Measurements from ENCODE around the gene UGT1A10. TPM values are rescaled to one million over a fixed set of nuclear protein-coding genes. Genes with fewer than 3 reads are reported as not detected.
"Not testable (repeated sequence)": the region's sequence is repeated elsewhere in the genome, so short reads cannot be mapped to it uniquely, and the experiment has no call there.

UGT1A10 gene
- total and polyA plus RNA-seq, 2 donors (not counting 1 experiment from before 2014, with no cell fraction given), result not detected

DNA sequence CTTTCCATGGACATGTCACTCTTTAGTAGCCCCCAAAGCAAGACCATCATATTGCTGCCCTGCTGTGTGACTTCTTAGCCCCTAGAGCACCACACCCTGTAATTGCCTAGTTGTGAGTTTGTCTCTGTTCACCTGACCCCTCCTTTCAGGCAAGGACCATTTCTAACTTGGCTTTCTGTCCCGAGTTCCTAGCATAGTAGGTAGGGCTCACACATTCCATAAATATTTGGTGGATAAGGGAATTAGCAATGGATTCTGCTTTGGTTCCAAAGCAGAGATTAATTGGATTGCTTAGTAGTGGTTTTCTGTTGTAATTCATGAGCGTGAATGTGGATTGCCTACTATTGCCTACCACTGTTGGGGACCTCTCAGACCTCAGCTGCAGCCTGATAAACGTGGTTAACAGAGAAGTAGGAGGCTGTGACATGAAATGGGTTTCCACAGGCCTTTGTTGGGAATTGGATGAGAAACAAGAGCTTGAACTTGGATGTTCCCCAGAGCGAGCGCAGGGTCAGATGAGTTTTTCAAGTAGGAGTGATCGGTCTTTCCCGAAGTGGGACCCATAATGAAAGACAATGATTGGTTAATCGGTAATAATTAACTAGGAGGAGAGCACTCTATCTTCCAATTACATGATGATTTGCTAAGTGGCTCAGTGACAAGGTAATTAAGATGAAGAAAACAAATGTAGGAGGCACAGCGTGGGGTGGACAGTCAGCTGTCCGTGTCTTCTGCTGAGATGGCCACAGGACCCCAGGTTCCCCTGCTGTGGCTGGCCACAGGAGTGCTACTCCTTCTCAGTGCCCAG, 110.4 kb downstream of the UGT1A10 start:
- POLR2A ChIA-PET, result no interaction called here
- Histone ChIP-seq H3K4me1 (ENCODE audit: control insufficient read depth in 2 of 2, insufficient read depth in 2 of 2, low read length in 2 of 2) (no peaks in the 10 kb centered on the region), H3K4me3 (ENCODE audit: control extremely low read depth in 1 of 5, extremely low read depth in 1 of 5, insufficient read depth in 1 of 5, low read depth in 2 of 5, low read length in 4 of 5) (no peak overlapping the region), H3K36me3 (replicated peaks in 1 of 2; ENCODE audit: control extremely low read depth in 1 of 2, control insufficient read depth in 1 of 2, extremely low read depth in 1 of 2, insufficient read depth in 2 of 2, low read length in 1 of 2) (no peaks in the 10 kb centered on the region), H3K9ac (ENCODE audit: low read length) (no peak overlapping the region), H3K27ac (ENCODE audit: low read length in 2 of 2) (no peak overlapping the region), H3K79me2 (ENCODE audit: control insufficient read depth, insufficient read depth, low read length) (no peaks in the 10 kb centered on the region), H3K4me2 (replicated peaks; ENCODE audit: low read depth, low read length, poor library complexity, severe bottlenecking) (no peak overlapping the region), H2AFZ (ENCODE audit: insufficient read depth, low read depth, low read length, poor library complexity, severe bottlenecking) (no peak overlapping the region), H3K27me3 (replicated peaks in 1 of 4; ENCODE audit: control extremely low read depth in 1 of 4, control insufficient read depth in 3 of 4, insufficient read depth in 4 of 4, low read length in 3 of 4) (peaks cover 0 to 3% (median 0%) of the 10 kb centered on the region in 4 experiments), H3K9me3 (ENCODE audit: control extremely low read depth in 1 of 3, control insufficient read depth in 2 of 3, insufficient read depth in 1 of 3, low read length in 2 of 3) (peaks cover 1 to 14% (median 8%) of the 10 kb centered on the region in 3 donors), H4K20me1 (ENCODE audit: control insufficient read depth, insufficient read depth, low read length, poor library complexity, severe bottlenecking) (no peaks in the 10 kb centered on the region)
- CTCF ChIA-PET, result no interaction called here
- no peak for TF ChIP-seq EZH2 (IDR thresholded peaks at IDR 0.05; ENCODE audit: borderline replicate concordance, insufficient read depth, low read depth, low read length, poor library complexity, severe bottlenecking)
- TF ChIP-seq, protein P1, sequence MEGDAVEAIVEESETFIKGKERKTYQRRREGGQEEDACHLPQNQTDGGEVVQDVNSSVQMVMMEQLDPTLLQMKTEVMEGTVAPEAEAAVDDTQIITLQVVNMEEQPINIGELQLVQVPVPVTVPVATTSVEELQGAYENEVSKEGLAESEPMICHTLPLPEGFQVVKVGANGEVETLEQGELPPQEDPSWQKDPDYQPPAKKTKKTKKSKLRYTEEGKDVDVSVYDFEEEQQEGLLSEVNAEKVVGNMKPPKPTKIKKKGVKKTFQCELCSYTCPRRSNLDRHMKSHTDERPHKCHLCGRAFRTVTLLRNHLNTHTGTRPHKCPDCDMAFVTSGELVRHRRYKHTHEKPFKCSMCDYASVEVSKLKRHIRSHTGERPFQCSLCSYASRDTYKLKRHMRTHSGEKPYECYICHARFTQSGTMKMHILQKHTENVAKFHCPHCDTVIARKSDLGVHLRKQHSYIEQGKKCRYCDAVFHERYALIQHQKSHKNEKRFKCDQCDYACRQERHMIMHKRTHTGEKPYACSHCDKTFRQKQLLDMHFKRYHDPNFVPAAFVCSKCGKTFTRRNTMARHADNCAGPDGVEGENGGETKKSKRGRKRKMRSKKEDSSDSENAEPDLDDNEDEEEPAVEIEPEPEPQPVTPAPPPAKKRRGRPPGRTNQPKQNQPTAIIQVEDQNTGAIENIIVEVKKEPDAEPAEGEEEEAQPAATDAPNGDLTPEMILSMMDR (IDR thresholded peaks at IDR 0.05), result no peak
- H3K27ac Mint-ChIP-seq, result no peak overlapping the region
- H3K4me1 Mint-ChIP-seq, result no peaks in the 10 kb centered on the region
- 87% methylated on average over 7 of the region's 10 CpGs for WGBS (ENCODE audit: insufficient coverage)
- no peak for ATAC-seq (ENCODE audit: low read depth)
- H3K27me3 Mint-ChIP-seq, result peaks cover 40% of the 10 kb centered on the region
- intact Hi-C loops (cut with micrococcal nuclease), result no loop called here
- no peak overlapping the region for H3K4me3 Mint-ChIP-seq
- H3K9me3 Mint-ChIP-seq (ENCODE audit: insufficient read depth), result peaks cover 4% of the 10 kb centered on the region
- DNase-seq, result no peak

DNA sequence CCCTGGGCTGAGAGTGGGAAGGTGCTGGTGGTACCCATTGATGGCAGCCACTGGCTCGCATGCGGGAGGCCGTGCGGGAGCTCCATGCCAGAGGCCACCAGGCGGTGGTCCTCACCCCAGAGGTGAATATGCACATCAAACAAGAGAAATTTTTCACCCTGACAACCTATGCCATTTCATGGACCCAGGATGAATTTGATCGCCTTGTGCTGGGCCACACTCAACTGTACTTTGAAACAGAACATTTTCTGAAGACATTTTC, 111.0 kb downstream of the UGT1A10 start:
- DNase-seq, result no peak
- peaks cover 4% of the 10 kb centered on the region for H3K9me3 Mint-ChIP-seq (ENCODE audit: insufficient read depth)
- Histone ChIP-seq H3K27me3 (replicated peaks in 1 of 4; ENCODE audit: control extremely low read depth in 1 of 4, control insufficient read depth in 3 of 4, insufficient read depth in 4 of 4, low read length in 3 of 4) (peaks cover 0 to 3% (median 0%) of the 10 kb centered on the region in 4 experiments), H3K9ac (ENCODE audit: low read length) (no peak overlapping the region), H3K4me1 (ENCODE audit: control insufficient read depth in 2 of 2, insufficient read depth in 2 of 2, low read length in 2 of 2) (no peaks in the 10 kb centered on the region), H3K36me3 (replicated peaks in 1 of 2; ENCODE audit: control extremely low read depth in 1 of 2, control insufficient read depth in 1 of 2, extremely low read depth in 1 of 2, insufficient read depth in 2 of 2, low read length in 1 of 2) (no peaks in the 10 kb centered on the region), H3K27ac (ENCODE audit: low read length in 2 of 2) (no peak overlapping the region), H3K4me2 (replicated peaks; ENCODE audit: low read depth, low read length, poor library complexity, severe bottlenecking) (no peak overlapping the region), H3K79me2 (ENCODE audit: control insufficient read depth, insufficient read depth, low read length) (no peaks in the 10 kb centered on the region), H4K20me1 (ENCODE audit: control insufficient read depth, insufficient read depth, low read length, poor library complexity, severe bottlenecking) (no peaks in the 10 kb centered on the region), H3K9me3 (ENCODE audit: control extremely low read depth in 1 of 3, control insufficient read depth in 2 of 3, insufficient read depth in 1 of 3, low read length in 2 of 3) (peaks cover 1 to 14% (median 8%) of the 10 kb centered on the region in 3 donors), H2AFZ (ENCODE audit: insufficient read depth, low read depth, low read length, poor library complexity, severe bottlenecking) (no peak overlapping the region), H3K4me3 (ENCODE audit: control extremely low read depth in 1 of 5, extremely low read depth in 1 of 5, insufficient read depth in 1 of 5, low read depth in 2 of 5, low read length in 4 of 5) (no peak overlapping the region)
- H3K4me3 Mint-ChIP-seq, result no peak overlapping the region
- peaks cover 35% of the 10 kb centered on the region for H3K27me3 Mint-ChIP-seq
- no peaks in the 10 kb centered on the region for H3K4me1 Mint-ChIP-seq
- intact Hi-C loops (cut with micrococcal nuclease), result no loop called here
- TF ChIP-seq, protein P1 (IDR thresholded peaks at IDR 0.05), result no peak
- no peak for TF ChIP-seq EZH2 (IDR thresholded peaks at IDR 0.05; ENCODE audit: borderline replicate concordance, insufficient read depth, low read depth, low read length, poor library complexity, severe bottlenecking)
- no peak overlapping the region for H3K27ac Mint-ChIP-seq
- ChIA-PET CTCF (no interaction called here), POLR2A (no interaction called here)
- no peak for ATAC-seq (ENCODE audit: low read depth)
- WGBS (ENCODE audit: insufficient coverage), result 92% methylated on average over 6 of the region's 6 CpGs

DNA sequence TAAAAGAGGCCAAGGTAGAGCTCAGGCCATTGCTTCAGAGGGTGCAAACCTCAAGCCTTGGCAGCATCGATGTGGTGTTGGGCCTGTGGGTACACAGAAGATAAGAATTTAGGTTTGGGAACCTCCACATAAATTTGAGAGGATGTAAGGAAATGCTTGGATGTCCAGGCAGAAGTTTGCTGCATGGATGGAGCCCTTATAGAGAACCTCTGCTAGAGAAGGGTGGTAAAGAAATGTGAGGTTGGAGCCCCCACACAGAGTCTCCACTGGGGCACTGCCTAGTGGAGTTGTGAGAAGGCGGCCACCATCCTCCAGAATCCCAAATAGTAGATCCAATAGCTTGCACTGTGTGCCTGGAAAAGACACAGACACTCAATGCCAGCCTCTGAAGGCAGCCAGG, 114.4 kb downstream of the UGT1A10 start:
- H3K27me3 ChIP-seq (replicated peaks in 1 of 4; ENCODE audit: control extremely low read depth in 1 of 4, control insufficient read depth in 3 of 4, insufficient read depth in 4 of 4, low read length in 3 of 4); H3K27ac Mint-ChIP-seq; H3K4me3 Mint-ChIP-seq; H3K4me3 ChIP-seq (ENCODE audit: control extremely low read depth in 1 of 5, extremely low read depth in 1 of 5, insufficient read depth in 1 of 5, low read depth in 2 of 5, low read length in 4 of 5); H3K79me2 ChIP-seq (ENCODE audit: control insufficient read depth, insufficient read depth, low read length); H3K4me2 ChIP-seq (replicated peaks; ENCODE audit: low read depth, low read length, poor library complexity, severe bottlenecking); H3K27ac ChIP-seq (ENCODE audit: low read length in 2 of 2); POLR2A ChIA-PET; H3K9me3 Mint-ChIP-seq (ENCODE audit: insufficient read depth); ATAC-seq (ENCODE audit: low read depth); H3K4me1 ChIP-seq (ENCODE audit: control insufficient read depth in 2 of 2, insufficient read depth in 2 of 2, low read length in 2 of 2); intact Hi-C loops (cut with micrococcal nuclease); H2AFZ ChIP-seq (ENCODE audit: insufficient read depth, low read depth, low read length, poor library complexity, severe bottlenecking); H3K9ac ChIP-seq (ENCODE audit: low read length); CTCF ChIA-PET; H3K4me1 Mint-ChIP-seq; DNase-seq; H4K20me1 ChIP-seq (ENCODE audit: control insufficient read depth, insufficient read depth, low read length, poor library complexity, severe bottlenecking); H3K36me3 ChIP-seq (replicated peaks in 1 of 2; ENCODE audit: control extremely low read depth in 1 of 2, control insufficient read depth in 1 of 2, extremely low read depth in 1 of 2, insufficient read depth in 2 of 2, low read length in 1 of 2): not testable (repeated sequence)
- peaks cover 36% of the 10 kb centered on the region for H3K27me3 Mint-ChIP-seq
- WGBS (ENCODE audit: insufficient coverage), result 100% methylated on average over 1 of the region's 2 CpGs
- peaks cover 1 to 16% (median 8%) of the 10 kb centered on the region in 3 donors for H3K9me3 ChIP-seq (ENCODE audit: control extremely low read depth in 1 of 3, control insufficient read depth in 2 of 3, insufficient read depth in 1 of 3, low read length in 2 of 3)
